22Rv1 (cell line): ENCODE results near the gene ZNF436.

Experiments used
- CTCF ChIP-seq: fragments of 450-650 bp; IDR thresholded peaks from 2 replicates; pipeline ENCODE4 v1.5.1; 2017; ENCODE audit warnings: mild to moderate bottlenecking
- ZFX ChIP-seq: fragments of 450-650 bp; IDR thresholded peaks from 2 replicates; pipeline ENCODE4 v1.6.1; 2017; ENCODE audit warnings: antibody characterized with exemption, borderline replicate concordance

DNA sequence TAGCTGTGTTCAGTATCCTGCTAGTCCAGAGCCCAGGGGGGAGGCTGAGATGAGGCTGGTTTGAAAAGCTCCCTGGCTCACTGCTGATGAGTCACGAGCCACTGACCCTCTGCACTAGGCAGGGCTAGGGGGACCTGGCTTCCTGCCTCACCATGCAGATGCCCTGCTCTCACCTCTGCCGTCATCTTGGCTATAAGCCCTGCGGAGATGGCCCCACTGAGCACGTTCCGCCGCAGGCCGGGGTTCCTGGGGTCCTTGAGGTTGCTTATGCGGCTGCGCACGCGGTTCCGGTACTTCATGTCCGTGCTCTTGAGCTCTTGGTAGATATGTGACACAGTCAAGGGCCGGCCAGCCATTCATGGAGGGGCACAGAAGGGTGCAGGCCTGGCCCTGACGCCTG lies 24.1 kb upstream of the ZNF436 start:
- no peak for TF ChIP-seq CTCF
- TF ChIP-seq ZFX, result no peak
